ENCODE results near the gene LBH. TPM values are rescaled to one million over a fixed set of nuclear protein-coding genes. Genes with fewer than 3 reads are reported as not detected.
A peak's percentile ranks its signal among the peaks of the same experiment; 100 is the strongest.

The LBH gene
- total and polyA plus RNA-seq, 2 experiments from 2014 or later: 54.1 to 75.9 TPM

GRCh38 chr2:30254685-30255001 is 23.3 kb downstream of the LBH start:
- Histone ChIP-seq H3K79me2 (peaks cover 31% of the 10 kb centered on the region), H3K9me3 (ENCODE audit: low read depth) (no peaks in the 10 kb centered on the region), H3K4me1 (ENCODE audit: insufficient read depth) (peaks cover 47% of the 10 kb centered on the region), H2AFZ (no peak overlapping the region), H3K4me3 (no peak overlapping the region), H3K4me2 (no peak overlapping the region), H3K27me3 (no peaks in the 10 kb centered on the region), H3K36me3 (replicated peaks; ENCODE audit: insufficient read depth, low read depth) (no peaks in the 10 kb centered on the region), H3K9me2 (replicated peaks; ENCODE audit: insufficient read depth) (no peaks in the 10 kb centered on the region), H3K27ac (peak overlapping the region; percentile 96), H4K20me1 (ENCODE audit: insufficient read depth, poor library complexity, severe bottlenecking) (no peaks in the 10 kb centered on the region)
- TF ChIP-seq EZH2 (IDR thresholded peaks at IDR 0.05; ENCODE audit: borderline replicate concordance): no peak
- WGBS (ENCODE audit: low lambda C conversion rate, missing lambda C conversion rate): 95% methylated on average over 1 of the region's 1 CpG
- no peak for DNase-seq (ENCODE audit: low spot score)

GRCh38 chr2:30255026-30255425 is 23.7 kb downstream of the LBH start:
- Histone ChIP-seq H4K20me1 (ENCODE audit: insufficient read depth, poor library complexity, severe bottlenecking) (no peaks in the 10 kb centered on the region), H3K4me2 (no peak overlapping the region), H2AFZ (no peak overlapping the region), H3K79me2 (peaks cover 28% of the 10 kb centered on the region), H3K9me2 (replicated peaks; ENCODE audit: insufficient read depth) (no peaks in the 10 kb centered on the region), H3K36me3 (replicated peaks; ENCODE audit: insufficient read depth, low read depth) (no peaks in the 10 kb centered on the region), H3K27me3 (no peaks in the 10 kb centered on the region), H3K4me1 (ENCODE audit: insufficient read depth) (peaks cover 47% of the 10 kb centered on the region), H3K4me3 (no peak overlapping the region), H3K9me3 (ENCODE audit: low read depth) (no peaks in the 10 kb centered on the region), H3K27ac (peak overlapping the region; percentile 96)
- TF ChIP-seq CTCF (IDR thresholded peaks at IDR 0.05; ENCODE audit: poor library complexity) (no peak), EZH2 (IDR thresholded peaks at IDR 0.05; ENCODE audit: borderline replicate concordance) (no peak), EZH2phosphoT487 (IDR thresholded peaks at IDR 0.05; ENCODE audit: low read depth, severe bottlenecking, unreplicated experiment) (no peak)
- WGBS (ENCODE audit: low lambda C conversion rate, missing lambda C conversion rate): 90% methylated on average over 16 of the region's 16 CpGs
- DNase-seq (ENCODE audit: low spot score): no peak

GRCh38 chr2:30255466-30256408 is 24.4 kb downstream of the LBH start:
- Histone ChIP-seq H3K4me1 (ENCODE audit: insufficient read depth) (peaks cover 47% of the 10 kb centered on the region), H4K20me1 (ENCODE audit: insufficient read depth, poor library complexity, severe bottlenecking) (no peaks in the 10 kb centered on the region)
- DNase-seq (ENCODE audit: low spot score): peak; percentile 40

More at GRCh38 chr2:30255466-30256408, 24.4 kb downstream of the LBH start:
- no peaks in the 10 kb centered on the region for H3K27me3 ChIP-seq
- H3K27ac ChIP-seq: peak overlapping the region; percentile 47
- H3K36me3 ChIP-seq (replicated peaks; ENCODE audit: insufficient read depth, low read depth): no peaks in the 10 kb centered on the region
- H3K4me2 ChIP-seq: no peak overlapping the region
- no peaks in the 10 kb centered on the region for H3K9me3 ChIP-seq (ENCODE audit: low read depth)
- H3K79me2 ChIP-seq: peaks cover 28% of the 10 kb centered on the region
- no peak for TF ChIP-seq EZH2 (IDR thresholded peaks at IDR 0.05; ENCODE audit: borderline replicate concordance)
- TF ChIP-seq EZH2phosphoT487 (IDR thresholded peaks at IDR 0.05; ENCODE audit: low read depth, severe bottlenecking, unreplicated experiment): no peak
- no peak for TF ChIP-seq CTCF (IDR thresholded peaks at IDR 0.05; ENCODE audit: poor library complexity)
- 62% methylated on average over 8 of the region's 8 CpGs for WGBS (ENCODE audit: low lambda C conversion rate, missing lambda C conversion rate)
- H2AFZ ChIP-seq: no peak overlapping the region
- no peaks in the 10 kb centered on the region for H3K9me2 ChIP-seq (replicated peaks; ENCODE audit: insufficient read depth)
- H3K4me3 ChIP-seq: no peak overlapping the region
